GM12873 (cell line): ENCODE data around the gene FBXO28.

Experiments used
- TF ChIP-seq, protein P1 (sequence below): IDR thresholded peaks from 2 replicates; pipeline ENCODE4 v1.5.1; 2012; ENCODE audit warnings: low read depth, mild to moderate bottlenecking, moderate library complexity, low read length, control low read depth; ENCODE audit not compliant: insufficient read depth; ENCODE audit errors: missing control alignments

Gene FBXO28

DNA sequence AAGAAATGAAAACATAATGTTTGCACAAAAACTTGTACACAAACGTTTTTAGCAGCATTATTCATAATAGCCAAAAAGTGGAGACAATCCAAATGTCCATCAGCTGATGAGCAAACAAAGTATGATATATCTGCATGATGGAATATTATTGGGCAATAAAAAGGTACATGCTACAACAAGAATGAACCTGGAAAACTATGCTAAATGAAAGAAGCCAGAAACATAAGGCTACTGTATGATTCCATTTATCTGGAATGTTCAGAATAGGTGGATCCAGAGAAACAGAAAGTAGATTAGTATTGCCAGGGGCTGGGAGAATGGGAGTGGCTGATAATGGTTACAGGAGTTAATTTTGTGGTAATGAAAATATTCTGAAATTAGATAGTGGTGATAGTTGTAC lies 19.0 kb downstream of the FBXO28 start:
- TF ChIP-seq, protein P1, sequence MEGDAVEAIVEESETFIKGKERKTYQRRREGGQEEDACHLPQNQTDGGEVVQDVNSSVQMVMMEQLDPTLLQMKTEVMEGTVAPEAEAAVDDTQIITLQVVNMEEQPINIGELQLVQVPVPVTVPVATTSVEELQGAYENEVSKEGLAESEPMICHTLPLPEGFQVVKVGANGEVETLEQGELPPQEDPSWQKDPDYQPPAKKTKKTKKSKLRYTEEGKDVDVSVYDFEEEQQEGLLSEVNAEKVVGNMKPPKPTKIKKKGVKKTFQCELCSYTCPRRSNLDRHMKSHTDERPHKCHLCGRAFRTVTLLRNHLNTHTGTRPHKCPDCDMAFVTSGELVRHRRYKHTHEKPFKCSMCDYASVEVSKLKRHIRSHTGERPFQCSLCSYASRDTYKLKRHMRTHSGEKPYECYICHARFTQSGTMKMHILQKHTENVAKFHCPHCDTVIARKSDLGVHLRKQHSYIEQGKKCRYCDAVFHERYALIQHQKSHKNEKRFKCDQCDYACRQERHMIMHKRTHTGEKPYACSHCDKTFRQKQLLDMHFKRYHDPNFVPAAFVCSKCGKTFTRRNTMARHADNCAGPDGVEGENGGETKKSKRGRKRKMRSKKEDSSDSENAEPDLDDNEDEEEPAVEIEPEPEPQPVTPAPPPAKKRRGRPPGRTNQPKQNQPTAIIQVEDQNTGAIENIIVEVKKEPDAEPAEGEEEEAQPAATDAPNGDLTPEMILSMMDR, result no peak

DNA sequence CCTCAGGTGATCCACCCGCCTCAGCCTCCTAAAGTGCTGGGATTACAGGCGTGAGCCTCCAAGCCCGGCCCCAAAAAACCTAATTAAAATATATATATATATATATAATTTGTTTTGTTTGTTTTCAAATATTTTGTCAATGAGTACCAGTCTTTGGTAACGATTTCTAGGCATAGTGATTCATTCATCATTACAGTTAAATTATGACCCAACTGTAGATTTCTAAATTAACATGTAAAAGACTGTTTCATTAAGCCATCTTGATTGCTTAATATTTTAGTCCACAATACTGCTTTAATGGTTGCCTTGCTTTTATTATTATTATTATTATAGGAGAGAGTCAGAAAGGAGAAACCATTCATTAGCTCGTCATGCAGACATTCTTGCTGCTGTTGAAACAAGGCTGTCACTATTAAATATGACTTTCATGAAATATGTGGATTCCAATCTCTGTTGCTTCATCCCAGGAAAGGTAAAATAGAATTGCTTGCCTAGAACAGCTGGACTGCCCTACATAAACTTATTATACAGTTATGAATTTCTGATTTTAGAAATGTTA lies 19.9 kb downstream of the FBXO28 start:
- TF ChIP-seq, protein P1, result no peak

DNA sequence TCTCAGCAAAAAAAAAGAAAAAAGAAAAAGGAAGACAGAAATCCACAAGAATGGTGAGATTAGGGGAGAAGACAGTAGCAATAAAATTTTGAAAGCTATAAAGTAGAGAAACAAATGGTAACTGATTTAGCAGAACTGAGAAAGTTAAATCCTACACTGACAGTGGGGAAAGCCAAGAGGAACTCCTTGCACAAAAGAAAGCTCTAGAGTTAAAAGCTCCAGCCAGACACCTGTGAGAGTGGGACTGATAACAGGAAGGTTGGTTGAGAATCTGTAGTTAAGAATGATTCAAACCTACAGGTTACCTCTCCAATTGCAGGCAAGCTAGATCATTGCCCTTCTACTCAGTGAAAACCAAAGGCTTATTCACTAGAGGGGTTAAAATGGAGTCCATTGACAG lies 23.6 kb downstream of the FBXO28 start:
- TF ChIP-seq, protein P1, result no peak

DNA sequence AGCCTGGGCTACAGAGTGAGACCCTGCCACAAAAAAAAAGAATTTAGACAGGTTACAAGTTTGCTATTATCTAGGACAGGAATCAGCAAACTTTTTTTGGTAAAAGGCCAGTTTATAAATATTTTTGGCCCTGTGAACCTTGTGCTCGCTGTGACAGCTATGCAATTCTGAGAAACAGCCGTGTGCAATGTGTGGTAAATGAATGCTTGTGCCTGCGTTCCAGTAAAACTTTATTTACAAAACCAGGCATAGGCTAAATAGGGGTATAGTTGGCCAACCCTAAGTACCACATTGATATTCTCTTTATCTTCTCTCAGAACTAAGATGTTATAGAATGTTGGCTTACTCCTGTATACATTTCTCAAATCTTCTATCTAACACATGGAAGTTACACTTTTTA lies 24.3 kb downstream of the FBXO28 start:
- TF ChIP-seq, protein P1, result no peak

DNA sequence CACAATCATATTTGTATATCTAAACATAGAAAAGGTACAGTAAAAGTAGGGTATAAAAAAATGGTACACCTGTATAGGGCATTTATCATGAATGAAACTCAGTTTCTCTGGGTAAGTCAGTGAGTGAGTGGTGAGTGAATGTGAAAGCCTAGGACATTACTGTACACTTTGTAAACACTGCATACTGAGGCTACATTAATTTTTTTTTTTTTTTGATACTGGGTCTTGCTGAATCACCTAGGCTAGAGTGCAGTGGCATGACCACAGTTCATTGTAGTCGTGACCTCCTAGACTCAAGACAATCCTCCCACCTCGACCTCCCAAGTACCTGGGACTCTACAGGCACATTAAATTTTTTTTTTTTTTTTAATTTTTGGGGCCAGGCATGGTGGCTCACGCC lies 27.8 kb downstream of the FBXO28 start:
- TF ChIP-seq, protein P1, result no peak

DNA sequence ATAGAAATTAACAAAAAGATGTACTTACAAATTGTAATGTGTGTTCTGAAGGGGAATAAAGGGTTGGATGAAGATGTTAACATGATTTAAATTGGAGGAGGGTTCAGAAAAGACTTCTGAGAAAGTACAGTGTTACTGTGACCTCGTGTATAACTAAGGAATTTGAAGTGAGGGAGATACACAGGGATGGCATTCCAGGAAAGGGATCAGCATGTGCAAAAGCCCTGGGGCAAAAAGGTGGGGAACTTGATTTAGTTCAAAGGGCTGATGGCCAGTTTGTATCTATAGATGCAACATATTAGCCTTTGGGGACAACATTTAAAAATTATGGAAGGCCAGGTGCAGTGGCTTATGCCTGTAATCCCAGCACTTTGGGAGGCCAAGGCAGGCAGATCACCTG lies 35.8 kb downstream of the FBXO28 start:
- TF ChIP-seq, protein P1, result no peak

DNA sequence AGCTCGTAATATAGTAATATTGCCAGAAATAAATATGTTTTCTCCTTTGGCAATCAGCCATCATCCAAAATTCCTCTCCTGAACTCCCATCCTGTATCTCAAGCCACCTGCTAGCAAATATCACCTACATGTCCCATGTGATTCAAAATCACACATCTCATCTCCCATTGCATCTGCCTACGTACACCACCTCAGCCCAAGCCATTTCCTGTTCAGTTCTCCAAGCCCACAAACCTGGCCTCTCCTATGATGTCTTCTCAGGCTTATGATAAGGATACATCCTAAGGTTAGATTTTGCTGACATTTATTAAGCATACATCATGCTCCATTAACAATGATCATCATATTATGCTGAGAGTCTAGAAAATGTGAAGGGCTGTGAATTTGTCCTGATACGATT lies 37.2 kb downstream of the FBXO28 start:
- TF ChIP-seq, protein P1, result no peak

DNA sequence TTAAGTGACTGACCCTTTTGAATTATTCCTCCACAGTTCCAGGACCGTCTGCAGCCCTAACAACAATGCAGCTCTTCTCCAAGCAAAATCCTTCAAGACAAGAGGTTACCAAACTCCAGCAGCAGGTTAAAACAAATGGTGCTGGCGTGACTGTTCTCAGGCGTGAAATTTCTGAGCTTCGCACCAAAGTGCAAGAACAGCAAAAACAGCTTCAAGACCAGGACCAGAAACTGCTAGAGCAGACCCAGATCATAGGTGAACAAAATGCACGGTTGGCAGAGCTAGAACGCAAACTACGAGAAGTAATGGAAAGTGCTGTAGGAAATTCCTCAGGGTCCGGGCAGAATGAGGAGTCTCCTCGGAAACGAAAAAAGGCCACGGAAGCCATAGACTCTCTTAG lies 43.4 kb downstream of the FBXO28 start:
- TF ChIP-seq, protein P1, result no peak
